Endothelial cell of umbilical vein (primary cell): ENCODE data around the gene ZNF385C.

Experiments
- CTCF ChIP-seq, 2 donors: IDR thresholded peaks; 1 replicate in 1 of 2; 2 replicates in 1 of 2; pipeline ENCODE4 v1.5.1; 2011; ENCODE audit warnings: low read length in 2 of 2, mild to moderate bottlenecking in 2 of 2, moderate library complexity in 2 of 2, control low read depth in 1 of 2, inconsistent platforms in 1 of 2, low read depth in 1 of 2; ENCODE audit not compliant: insufficient read depth in 1 of 2; ENCODE audit errors: extremely low read depth in 1 of 2
- EZH2 ChIP-seq: IDR thresholded peaks from 2 replicates; pipeline ENCODE4 v1.6.1; 2012; ENCODE audit warnings: borderline replicate concordance, low read depth, mild to moderate bottlenecking, moderate library complexity, low read length, inconsistent platforms; ENCODE audit not compliant: severe bottlenecking
- JUN ChIP-seq: IDR thresholded peaks from 2 replicates; pipeline ENCODE4 v1.6.1; 2011; ENCODE audit warnings: borderline replicate concordance, low read depth; ENCODE audit not compliant: insufficient read length, insufficient read depth
- MAX ChIP-seq: IDR thresholded peaks from 2 replicates; pipeline ENCODE4 v1.6.1; 2011; ENCODE audit not compliant: insufficient read depth, insufficient read length
- POLR2A ChIP-seq: IDR thresholded peaks from 2 replicates; pipeline ENCODE4 v1.6.1; 2012; ENCODE audit warnings: low read depth, mild to moderate bottlenecking, control low read depth, low read length
- POLR2AphosphoS5 ChIP-seq: IDR thresholded peaks from 2 replicates; pipeline ENCODE4 v1.6.1; 2012; ENCODE audit warnings: low read depth, mild to moderate bottlenecking, control low read depth, low read length, moderate library complexity; ENCODE audit not compliant: insufficient read depth

GRCh38 chr17:42071810-42072209 lies 26.5 kb downstream of the ZNF385C start:
- no peak for TF ChIP-seq CTCF (IDR thresholded peaks at IDR 0.05; ENCODE audit: extremely low read depth in 1 of 2, insufficient read depth in 1 of 2, low read depth in 1 of 2, low read length in 2 of 2)
- TF ChIP-seq JUN: no peak
- TF ChIP-seq POLR2A: no peak
- TF ChIP-seq POLR2AphosphoS5: no peak
- no peak for TF ChIP-seq MAX
- no peak for TF ChIP-seq EZH2
